ENCODE data around the gene PDK4.

PDK4 gene

DNA sequence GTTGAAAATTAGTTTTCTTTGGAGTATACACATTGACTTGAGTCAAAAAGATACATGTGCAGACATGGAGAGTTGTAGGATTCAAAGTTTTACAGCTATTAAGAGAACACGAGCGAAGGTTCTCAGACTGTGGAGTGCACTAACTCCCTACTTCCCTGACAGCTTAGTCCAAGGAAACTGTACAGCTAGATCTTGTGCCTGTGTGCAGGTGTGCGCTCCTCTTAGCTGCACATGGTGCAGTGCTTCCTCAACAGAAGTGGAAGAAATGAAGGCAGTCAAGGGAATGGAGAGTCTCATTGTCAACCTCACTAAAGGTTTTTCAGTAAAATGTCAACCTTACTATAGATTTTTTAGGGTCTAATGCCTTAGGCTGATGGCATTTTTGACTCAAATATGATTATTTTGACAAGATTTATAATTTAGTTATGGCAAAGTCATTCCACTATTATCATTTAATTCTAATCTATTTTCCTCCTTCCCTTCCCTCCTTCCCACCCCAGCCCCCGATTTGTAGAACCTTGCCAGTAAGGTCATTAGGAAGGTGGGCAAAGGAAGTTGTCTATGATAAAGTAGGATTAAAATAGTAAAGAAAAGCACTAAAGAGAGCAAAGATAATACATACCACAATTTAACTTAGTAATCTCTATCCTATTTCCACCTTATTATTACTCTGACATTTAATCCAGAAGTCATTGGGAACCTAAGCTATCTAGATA lies 13.6 kb downstream of the PDK4 start:
- TF ChIP-seq GABPA (IDR thresholded peaks at IDR 0.05; ENCODE audit: low read depth), result no peak
- no peak for TF ChIP-seq POLR2AphosphoS5 (IDR thresholded peaks at IDR 0.05; ENCODE audit: low read depth)
- TF ChIP-seq SPI1 (IDR thresholded peaks at IDR 0.05; ENCODE audit: borderline replicate concordance, low read depth), result no peak
- TF ChIP-seq, protein P1, sequence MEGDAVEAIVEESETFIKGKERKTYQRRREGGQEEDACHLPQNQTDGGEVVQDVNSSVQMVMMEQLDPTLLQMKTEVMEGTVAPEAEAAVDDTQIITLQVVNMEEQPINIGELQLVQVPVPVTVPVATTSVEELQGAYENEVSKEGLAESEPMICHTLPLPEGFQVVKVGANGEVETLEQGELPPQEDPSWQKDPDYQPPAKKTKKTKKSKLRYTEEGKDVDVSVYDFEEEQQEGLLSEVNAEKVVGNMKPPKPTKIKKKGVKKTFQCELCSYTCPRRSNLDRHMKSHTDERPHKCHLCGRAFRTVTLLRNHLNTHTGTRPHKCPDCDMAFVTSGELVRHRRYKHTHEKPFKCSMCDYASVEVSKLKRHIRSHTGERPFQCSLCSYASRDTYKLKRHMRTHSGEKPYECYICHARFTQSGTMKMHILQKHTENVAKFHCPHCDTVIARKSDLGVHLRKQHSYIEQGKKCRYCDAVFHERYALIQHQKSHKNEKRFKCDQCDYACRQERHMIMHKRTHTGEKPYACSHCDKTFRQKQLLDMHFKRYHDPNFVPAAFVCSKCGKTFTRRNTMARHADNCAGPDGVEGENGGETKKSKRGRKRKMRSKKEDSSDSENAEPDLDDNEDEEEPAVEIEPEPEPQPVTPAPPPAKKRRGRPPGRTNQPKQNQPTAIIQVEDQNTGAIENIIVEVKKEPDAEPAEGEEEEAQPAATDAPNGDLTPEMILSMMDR (IDR thresholded peaks at IDR 0.05; ENCODE audit: insufficient read depth, low read length), result no peak
- TF ChIP-seq, protein P2, sequence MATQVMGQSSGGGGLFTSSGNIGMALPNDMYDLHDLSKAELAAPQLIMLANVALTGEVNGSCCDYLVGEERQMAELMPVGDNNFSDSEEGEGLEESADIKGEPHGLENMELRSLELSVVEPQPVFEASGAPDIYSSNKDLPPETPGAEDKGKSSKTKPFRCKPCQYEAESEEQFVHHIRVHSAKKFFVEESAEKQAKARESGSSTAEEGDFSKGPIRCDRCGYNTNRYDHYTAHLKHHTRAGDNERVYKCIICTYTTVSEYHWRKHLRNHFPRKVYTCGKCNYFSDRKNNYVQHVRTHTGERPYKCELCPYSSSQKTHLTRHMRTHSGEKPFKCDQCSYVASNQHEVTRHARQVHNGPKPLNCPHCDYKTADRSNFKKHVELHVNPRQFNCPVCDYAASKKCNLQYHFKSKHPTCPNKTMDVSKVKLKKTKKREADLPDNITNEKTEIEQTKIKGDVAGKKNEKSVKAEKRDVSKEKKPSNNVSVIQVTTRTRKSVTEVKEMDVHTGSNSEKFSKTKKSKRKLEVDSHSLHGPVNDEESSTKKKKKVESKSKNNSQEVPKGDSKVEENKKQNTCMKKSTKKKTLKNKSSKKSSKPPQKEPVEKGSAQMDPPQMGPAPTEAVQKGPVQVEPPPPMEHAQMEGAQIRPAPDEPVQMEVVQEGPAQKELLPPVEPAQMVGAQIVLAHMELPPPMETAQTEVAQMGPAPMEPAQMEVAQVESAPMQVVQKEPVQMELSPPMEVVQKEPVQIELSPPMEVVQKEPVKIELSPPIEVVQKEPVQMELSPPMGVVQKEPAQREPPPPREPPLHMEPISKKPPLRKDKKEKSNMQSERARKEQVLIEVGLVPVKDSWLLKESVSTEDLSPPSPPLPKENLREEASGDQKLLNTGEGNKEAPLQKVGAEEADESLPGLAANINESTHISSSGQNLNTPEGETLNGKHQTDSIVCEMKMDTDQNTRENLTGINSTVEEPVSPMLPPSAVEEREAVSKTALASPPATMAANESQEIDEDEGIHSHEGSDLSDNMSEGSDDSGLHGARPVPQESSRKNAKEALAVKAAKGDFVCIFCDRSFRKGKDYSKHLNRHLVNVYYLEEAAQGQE (IDR thresholded peaks at IDR 0.05; ENCODE audit: insufficient replicate concordance, low read depth), result no peak
- Histone ChIP-seq H3K27ac (replicated peaks) (no peak overlapping the region), H3K4me3 (replicated peaks; ENCODE audit: insufficient read depth, low read length) (no peak overlapping the region), H3K27me3 (ENCODE audit: insufficient read depth, poor library complexity, severe bottlenecking) (no peaks in the 10 kb centered on the region)
- DNase-seq (ENCODE audit: low read depth in 1 of 2, low spot score in 1 of 2), result no peak

DNA sequence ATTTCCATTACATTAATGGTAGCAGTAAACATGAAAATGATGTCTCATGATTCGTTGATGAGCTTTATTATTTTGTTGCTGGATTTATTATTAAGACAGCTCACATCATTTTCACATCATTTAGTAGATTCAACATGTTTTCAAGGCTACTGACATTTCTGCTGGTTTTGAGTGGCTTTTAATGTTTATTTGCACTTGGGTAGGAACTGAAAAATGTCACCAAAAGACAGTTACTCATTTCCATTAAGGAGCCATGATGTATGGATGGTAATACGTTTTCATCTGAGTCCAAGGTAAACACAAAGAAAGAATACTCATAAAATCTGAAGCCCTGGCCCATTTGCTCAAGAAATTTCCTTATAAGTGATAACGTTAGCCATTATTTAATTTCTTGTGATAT lies 14.8 kb downstream of the PDK4 start:
- Histone ChIP-seq H3K4me3 (replicated peaks; ENCODE audit: insufficient read depth, low read length) (no peak overlapping the region), H3K27ac (replicated peaks) (no peak overlapping the region), H3K27me3 (ENCODE audit: insufficient read depth, poor library complexity, severe bottlenecking) (no peaks in the 10 kb centered on the region)
- TF ChIP-seq, protein P2 (IDR thresholded peaks at IDR 0.05; ENCODE audit: insufficient replicate concordance, low read depth), result no peak
- TF ChIP-seq POLR2AphosphoS5 (IDR thresholded peaks at IDR 0.05; ENCODE audit: low read depth) (no peak), GABPA (IDR thresholded peaks at IDR 0.05; ENCODE audit: low read depth) (no peak), SPI1 (IDR thresholded peaks at IDR 0.05; ENCODE audit: borderline replicate concordance, low read depth) (no peak)
- TF ChIP-seq, protein P1 (IDR thresholded peaks at IDR 0.05; ENCODE audit: insufficient read depth, low read length), result no peak
- no peak for DNase-seq (ENCODE audit: low read depth in 1 of 2, low spot score in 1 of 2)

DNA sequence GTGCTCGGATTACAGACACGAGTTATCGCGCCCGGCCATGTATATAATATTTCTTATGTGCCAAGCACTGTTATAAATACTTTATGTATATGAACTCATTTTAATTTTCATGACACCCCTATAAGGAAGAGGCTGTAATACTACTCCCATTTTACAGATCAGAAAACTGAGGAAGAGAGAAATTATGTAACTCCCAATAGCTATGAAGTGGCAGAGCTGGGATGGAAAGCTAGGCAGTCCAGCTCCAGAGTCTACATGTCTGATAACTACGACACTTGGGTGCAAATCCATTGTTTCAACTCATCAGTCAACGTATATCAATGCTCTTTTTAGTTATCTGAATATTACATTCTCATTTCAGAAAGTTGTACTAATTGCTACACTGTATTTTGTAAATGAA lies 17.0 kb downstream of the PDK4 start:
- no peaks in the 10 kb centered on the region for H3K27me3 ChIP-seq (ENCODE audit: insufficient read depth, poor library complexity, severe bottlenecking)
- TF ChIP-seq POLR2AphosphoS5 (IDR thresholded peaks at IDR 0.05; ENCODE audit: low read depth) (no peak), SPI1 (IDR thresholded peaks at IDR 0.05; ENCODE audit: borderline replicate concordance, low read depth) (no peak), GABPA (IDR thresholded peaks at IDR 0.05; ENCODE audit: low read depth) (no peak)
- TF ChIP-seq, protein P2 (IDR thresholded peaks at IDR 0.05; ENCODE audit: insufficient replicate concordance, low read depth), result no peak
- TF ChIP-seq, protein P1 (IDR thresholded peaks at IDR 0.05; ENCODE audit: insufficient read depth, low read length), result no peak
- H3K4me3 ChIP-seq (replicated peaks; ENCODE audit: insufficient read depth, low read length), result no peak overlapping the region
- H3K27ac ChIP-seq (replicated peaks), result no peak overlapping the region
- no peak for DNase-seq (ENCODE audit: low read depth in 1 of 2, low spot score in 1 of 2)

All from HL-60 (cell line).